ENCODE measurements around the gene BHLHE23. TPM values are rescaled to one million over a fixed set of nuclear protein-coding genes. Genes with fewer than 3 reads are reported as not detected.

The BHLHE23 gene
- total RNA-seq, 4 donors from 2014 or later = not detected

- Histone ChIP-seq H3K27ac (no peak overlapping the region), H3K27me3 (no peaks in the 10 kb centered on the region), H3K4me3 (no peak overlapping the region), H3K9me3 (no peaks in the 10 kb centered on the region), H3K36me3 (no peaks in the 10 kb centered on the region), H3K4me1 (peaks cover 5 to 18% of the 10 kb centered on the region in 2 donors)
- no peak for DNase-seq
- no peak for TF ChIP-seq CTCF (IDR thresholded peaks at IDR 0.05)
- no peak for TF ChIP-seq POLR2A (IDR thresholded peaks at IDR 0.05)
- intact Hi-C loops (cut with DNase I; ENCODE audit: low total_unique reads) = no loop called here
These were observed 50.2 kb downstream of the BHLHE23 start for GRCh38 chr20:62956387-62957135.

Other genes starting within 250 kb of the BHLHE23 start
- 10 to 100 TPM in 2 of 4 donors, 1 to 10 TPM in 2; 2.6 to 19.1 (median 10.3) TPM for gene MRGBP, start 210.5 kb downstream of the BHLHE23 start, total RNA-seq
- 10 to 100 TPM; 16.5 to 48.7 (median 31.2) TPM for gene OGFR, start 202.1 kb downstream of the BHLHE23 start, total RNA-seq
- 10 to 100 TPM in 2 of 4 donors, 1 to 10 TPM in 1, under 1 TPM in 1; 0.59 to 75.4 (median 16.3) TPM for gene COL9A3, start 189.9 kb downstream of the BHLHE23 start, total RNA-seq
- 10 to 100 TPM in 3 of 4 donors, 1 to 10 TPM in 1; 5.3 to 20.0 (median 14.2) TPM for gene TCFL5, start 145.1 kb downstream of the BHLHE23 start, total RNA-seq
- 10 to 100 TPM; 20.9 to 92.8 (median 78.8) TPM for gene DIDO1, start 80.5 kb downstream of the BHLHE23 start, total RNA-seq
- gene GID8, start 68.8 kb downstream of the BHLHE23 start, total RNA-seq = 10 to 100 TPM; 16.4 to 48.6 (median 40.0) TPM
- 1 to 10 TPM in 2 of 4 donors, under 1 TPM in 1, not detected in 1; 0.26 to 5.4 (median 1.6) TPM for gene SLC17A9, start 54.3 kb downstream of the BHLHE23 start, total RNA-seq
- gene YTHDF1, start 209.2 kb upstream of the BHLHE23 start, total RNA-seq = 10 to 100 TPM; 17.9 to 35.8 (median 25.8) TPM
- not detected for gene BIRC7, start 228.9 kb upstream of the BHLHE23 start, total RNA-seq
- 10 to 100 TPM in 1 of 4 donors, not detected in 3; 40.9 TPM for gene NKAIN4, start 247.5 kb upstream of the BHLHE23 start, total RNA-seq

All from uterus (tissue), 4 donors.